ENCODE data around the gene FAM53A. TPM values are rescaled to one million over a fixed set of nuclear protein-coding genes. Genes with fewer than 3 reads are reported as not detected.

Gene FAM53A
- total and polyA plus RNA-seq, 10 of the 15 experiments (the other 5 are each of a cell fraction or from before 2014, with no cell fraction given): 0.02 to 0.87 (median 0.38) TPM; not detected in 2

DNA sequence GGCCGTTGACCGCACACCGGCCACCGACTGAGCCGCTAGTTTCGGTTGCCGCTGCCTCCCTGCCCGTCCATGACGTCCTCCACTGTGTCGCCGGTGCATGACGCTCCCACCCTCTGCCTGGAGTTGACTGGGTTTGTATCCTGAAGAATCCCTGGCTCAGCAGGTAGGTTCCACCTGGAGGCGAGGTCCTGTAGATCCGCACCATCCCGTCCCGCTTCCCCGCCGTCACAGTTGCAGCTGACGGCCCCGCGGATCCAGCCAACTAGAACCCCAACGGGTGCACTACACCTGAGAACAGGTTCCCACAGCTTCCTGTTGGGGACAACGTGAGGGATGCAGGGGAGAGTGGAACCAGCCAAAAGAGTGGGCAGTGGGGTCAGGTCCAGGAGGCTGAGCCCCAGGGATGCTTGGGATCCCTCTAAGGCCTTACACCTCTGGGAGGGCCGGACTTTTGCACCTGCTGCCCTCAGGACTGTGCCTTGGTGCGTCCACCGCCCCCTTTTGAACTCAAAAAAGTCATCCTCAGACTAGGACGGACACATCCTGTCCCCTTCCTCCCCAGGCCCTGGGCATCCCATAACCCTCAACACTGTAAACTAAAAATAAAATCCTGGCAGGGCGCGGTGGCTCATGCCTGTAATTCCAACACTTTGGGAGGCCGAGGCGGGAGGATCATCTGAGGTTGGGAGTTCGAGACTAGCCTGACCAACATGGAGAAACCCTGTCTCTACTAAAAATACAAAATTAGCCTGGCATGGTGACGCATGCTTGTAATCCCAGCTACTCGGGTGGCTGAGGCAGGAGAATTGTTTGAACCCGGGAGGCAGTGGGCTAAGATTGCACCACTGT lies 29.1 kb upstream of the FAM53A start (continued):
- TF ChIP-seq, protein P1, sequence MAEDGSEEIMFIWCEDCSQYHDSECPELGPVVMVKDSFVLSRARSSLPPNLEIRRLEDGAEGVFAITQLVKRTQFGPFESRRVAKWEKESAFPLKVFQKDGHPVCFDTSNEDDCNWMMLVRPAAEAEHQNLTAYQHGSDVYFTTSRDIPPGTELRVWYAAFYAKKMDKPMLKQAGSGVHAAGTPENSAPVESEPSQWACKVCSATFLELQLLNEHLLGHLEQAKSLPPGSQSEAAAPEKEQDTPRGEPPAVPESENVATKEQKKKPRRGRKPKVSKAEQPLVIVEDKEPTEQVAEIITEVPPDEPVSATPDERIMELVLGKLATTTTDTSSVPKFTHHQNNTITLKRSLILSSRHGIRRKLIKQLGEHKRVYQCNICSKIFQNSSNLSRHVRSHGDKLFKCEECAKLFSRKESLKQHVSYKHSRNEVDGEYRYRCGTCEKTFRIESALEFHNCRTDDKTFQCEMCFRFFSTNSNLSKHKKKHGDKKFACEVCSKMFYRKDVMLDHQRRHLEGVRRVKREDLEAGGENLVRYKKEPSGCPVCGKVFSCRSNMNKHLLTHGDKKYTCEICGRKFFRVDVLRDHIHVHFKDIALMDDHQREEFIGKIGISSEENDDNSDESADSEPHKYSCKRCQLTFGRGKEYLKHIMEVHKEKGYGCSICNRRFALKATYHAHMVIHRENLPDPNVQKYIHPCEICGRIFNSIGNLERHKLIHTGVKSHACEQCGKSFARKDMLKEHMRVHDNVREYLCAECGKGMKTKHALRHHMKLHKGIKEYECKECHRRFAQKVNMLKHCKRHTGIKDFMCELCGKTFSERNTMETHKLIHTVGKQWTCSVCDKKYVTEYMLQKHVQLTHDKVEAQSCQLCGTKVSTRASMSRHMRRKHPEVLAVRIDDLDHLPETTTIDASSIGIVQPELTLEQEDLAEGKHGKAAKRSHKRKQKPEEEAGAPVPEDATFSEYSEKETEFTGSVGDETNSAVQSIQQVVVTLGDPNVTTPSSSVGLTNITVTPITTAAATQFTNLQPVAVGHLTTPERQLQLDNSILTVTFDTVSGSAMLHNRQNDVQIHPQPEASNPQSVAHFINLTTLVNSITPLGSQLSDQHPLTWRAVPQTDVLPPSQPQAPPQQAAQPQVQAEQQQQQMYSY (CRISPR knock-in tag; IDR thresholded peaks at IDR 0.05): no peak
- TF ChIP-seq SUPT20H (IDR thresholded peaks at IDR 0.05; ENCODE audit: borderline replicate concordance, control insufficient read depth, low read depth, low read length) (no peak), ATF7 (IDR thresholded peaks at IDR 0.05; ENCODE audit: low read depth) (no peak), SMARCA5 (IDR thresholded peaks at IDR 0.05) (0 out of 2 replicates have a peak, but pooled peaks have one; percentile 6), HSF1 (IDR thresholded peaks at IDR 0.05; ENCODE audit: low read depth, low read length) (no peak), IKZF1 (conservative IDR thresholded peaks at IDR 0.05) (peak; percentile 24; the same call in 1 of the 2 replicates), NFIC (IDR thresholded peaks at IDR 0.05; ENCODE audit: low read depth, low read length) (no peak), NFXL1 (IDR thresholded peaks at IDR 0.05; ENCODE audit: borderline replicate concordance) (no peak), ZNF622 (IDR thresholded peaks at IDR 0.05) (no peak), SMC3 (IDR thresholded peaks at IDR 0.05; ENCODE audit: borderline replicate concordance, low read length) (no peak), ZNF384 (IDR thresholded peaks at IDR 0.05; ENCODE audit: borderline replicate concordance, low read depth, low read length) (no peak), CREM (IDR thresholded peaks at IDR 0.05; ENCODE audit: low read depth) (peak; percentile 81), BCL11A (IDR thresholded peaks at IDR 0.05; ENCODE audit: low read depth, low read length) (no peak), FOXM1 (IDR thresholded peaks at IDR 0.05; ENCODE audit: low read depth, low read length) (no peak), TBL1XR1 (IDR thresholded peaks at IDR 0.05; ENCODE audit: low read depth, low read length) (no peak), NRF1 (conservative IDR thresholded peaks at IDR 0.05; ENCODE audit: low read depth, low read length) (no peak), ZBED1 (IDR thresholded peaks at IDR 0.05; ENCODE audit: borderline replicate concordance) (no peak), SMAD1 (IDR thresholded peaks at IDR 0.05; ENCODE audit: low read depth, partially characterized antibody) (no peak)
- TF ChIP-seq, protein P2, sequence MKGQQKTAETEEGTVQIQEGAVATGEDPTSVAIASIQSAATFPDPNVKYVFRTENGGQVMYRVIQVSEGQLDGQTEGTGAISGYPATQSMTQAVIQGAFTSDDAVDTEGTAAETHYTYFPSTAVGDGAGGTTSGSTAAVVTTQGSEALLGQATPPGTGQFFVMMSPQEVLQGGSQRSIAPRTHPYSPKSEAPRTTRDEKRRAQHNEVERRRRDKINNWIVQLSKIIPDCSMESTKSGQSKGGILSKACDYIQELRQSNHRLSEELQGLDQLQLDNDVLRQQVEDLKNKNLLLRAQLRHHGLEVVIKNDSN (IDR thresholded peaks at IDR 0.05; ENCODE audit: borderline replicate concordance, extremely low read length, insufficient read depth, low read depth, low read length): no peak

Measured in GM12878 (cell line).